HG02870 (cell line): ENCODE measurements around the gene FASTKD3.

Experiments used
- ATAC-seq: cut with Tn5 transposase; IDR thresholded peaks from one replicate; pipeline ENCODE4 v1.9.1; 2021; ENCODE audit warnings: mild to moderate bottlenecking, moderate library complexity; ENCODE audit not compliant: unreplicated experiment

Gene FASTKD3

GRCh38 chr5:7850395-7851239 lies 18.2 kb downstream of the FASTKD3 start, which contains the start of gene CFAP90:
Gene CFAP90 (minus strand): TSS chr5:7851133. CDS start chr5:7851021, 112 bp downstream.
- no peak for ATAC-seq

- ATAC-seq = no peak
These were observed 19.0 kb downstream of the FASTKD3 start for GRCh38 chr5:7849681-7850394.

GRCh38 chr5:7848296-7848695 lies 20.5 kb downstream of the FASTKD3 start:
- ATAC-seq = no peak

- ATAC-seq = no peak
These were observed 22.5 kb downstream of the FASTKD3 start for GRCh38 chr5:7846327-7846726.

GRCh38 chr5:7845557-7845956 lies 23.3 kb downstream of the FASTKD3 start:
- no peak for ATAC-seq

GRCh38 chr5:7844901-7845300 lies 23.9 kb downstream of the FASTKD3 start:
- no peak for ATAC-seq

- ATAC-seq = no peak
These were observed 26.3 kb downstream of the FASTKD3 start for GRCh38 chr5:7842531-7842930.

- no peak for ATAC-seq
These were observed 31.4 kb downstream of the FASTKD3 start for GRCh38 chr5:7837403-7837802.

GRCh38 chr5:7834982-7835381 lies 33.8 kb downstream of the FASTKD3 start:
- ATAC-seq = no peak

- ATAC-seq = no peak
These were observed 40.6 kb downstream of the FASTKD3 start for GRCh38 chr5:7828269-7828668.

- no peak for ATAC-seq
These were observed 41.2 kb downstream of the FASTKD3 start for GRCh38 chr5:7827610-7828009.

GRCh38 chr5:7825630-7826029 lies 43.2 kb downstream of the FASTKD3 start:
- no peak for ATAC-seq

GRCh38 chr5:7824995-7825394 lies 43.8 kb downstream of the FASTKD3 start:
- ATAC-seq = no peak

GRCh38 chr5:7823594-7823993 lies 45.2 kb downstream of the FASTKD3 start:
- no peak for ATAC-seq

GRCh38 chr5:7822449-7822848 lies 46.4 kb downstream of the FASTKD3 start:
- no peak for ATAC-seq

GRCh38 chr5:7816535-7816901 lies 52.3 kb downstream of the FASTKD3 start:
- no peak for ATAC-seq

GRCh38 chr5:7815892-7816534 lies 52.8 kb downstream of the FASTKD3 start:
- ATAC-seq = peak; percentile 77

GRCh38 chr5:7814816-7815215 lies 54.0 kb downstream of the FASTKD3 start:
- ATAC-seq = no peak

GRCh38 chr5:7813576-7813975 lies 55.3 kb downstream of the FASTKD3 start:
- no peak for ATAC-seq

GRCh38 chr5:7813007-7813406 lies 55.8 kb downstream of the FASTKD3 start:
- no peak for ATAC-seq

- no peak for ATAC-seq
These were observed 57.1 kb downstream of the FASTKD3 start for GRCh38 chr5:7811715-7812114.
